ENCODE results near the gene SPAG6.

The SPAG6 gene

DNA sequence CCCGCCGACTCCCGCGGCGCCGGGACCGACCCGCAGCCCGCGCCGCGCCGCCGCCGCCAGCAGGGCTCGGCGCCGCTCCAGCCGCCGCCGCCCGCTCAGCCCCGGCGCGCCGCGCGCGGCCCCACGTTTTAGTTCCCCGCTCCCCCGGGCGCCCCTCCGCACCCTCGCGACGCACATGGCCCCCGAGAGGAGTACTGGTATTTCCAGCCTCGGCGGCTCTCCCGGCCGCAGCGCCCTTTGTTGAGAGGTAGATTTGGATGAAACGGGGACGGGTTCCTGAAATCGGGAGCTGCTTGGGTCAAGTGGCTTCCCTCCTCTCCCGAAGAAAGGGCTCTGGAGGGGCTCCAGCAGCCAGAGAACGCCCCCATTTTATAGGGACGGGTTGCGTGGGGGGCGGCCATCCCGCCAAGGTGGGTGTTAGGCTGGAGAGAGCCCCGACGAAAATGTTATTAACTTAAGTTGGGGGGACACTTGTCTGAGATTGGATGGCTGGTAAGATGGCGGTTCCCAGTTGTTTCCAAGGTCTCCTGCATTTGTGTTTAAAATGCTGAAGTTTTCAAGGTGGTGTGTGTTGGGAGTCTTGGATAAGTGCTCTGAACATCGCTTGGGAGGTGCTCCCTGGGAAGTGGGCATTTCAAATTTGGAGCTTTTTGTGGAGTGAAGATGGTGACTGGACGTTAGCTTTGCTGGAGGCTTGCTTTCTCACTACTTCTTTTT, 23.2 kb upstream of the SPAG6 start:
- DNase-seq (ENCODE audit: low read depth), result no peak

DNA sequence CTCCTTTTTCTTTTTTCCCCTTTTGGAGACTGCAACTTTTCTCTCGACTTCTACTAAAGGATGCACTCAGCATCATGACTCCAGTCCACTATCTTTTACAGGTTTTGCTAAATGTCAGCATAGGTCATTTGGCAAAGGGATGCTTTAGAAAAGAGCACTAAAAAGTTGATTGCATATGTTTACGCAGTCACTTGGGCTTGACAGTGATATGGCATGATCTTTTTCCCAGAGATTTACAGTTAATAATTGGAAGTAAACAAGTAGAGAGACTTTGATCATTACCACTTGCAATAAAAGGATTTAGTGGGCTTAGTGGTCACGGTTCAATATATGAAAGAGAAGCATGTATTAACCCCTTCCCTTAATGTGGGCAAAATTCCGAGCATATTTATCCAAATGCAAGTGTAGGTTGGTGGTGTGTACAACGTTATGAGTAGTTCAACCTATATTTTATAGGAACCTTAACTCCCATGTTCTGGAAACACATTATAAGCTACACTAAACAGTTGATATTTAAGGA, 22.6 kb upstream of the SPAG6 start:
- DNase-seq (ENCODE audit: low read depth), result no peak

DNA sequence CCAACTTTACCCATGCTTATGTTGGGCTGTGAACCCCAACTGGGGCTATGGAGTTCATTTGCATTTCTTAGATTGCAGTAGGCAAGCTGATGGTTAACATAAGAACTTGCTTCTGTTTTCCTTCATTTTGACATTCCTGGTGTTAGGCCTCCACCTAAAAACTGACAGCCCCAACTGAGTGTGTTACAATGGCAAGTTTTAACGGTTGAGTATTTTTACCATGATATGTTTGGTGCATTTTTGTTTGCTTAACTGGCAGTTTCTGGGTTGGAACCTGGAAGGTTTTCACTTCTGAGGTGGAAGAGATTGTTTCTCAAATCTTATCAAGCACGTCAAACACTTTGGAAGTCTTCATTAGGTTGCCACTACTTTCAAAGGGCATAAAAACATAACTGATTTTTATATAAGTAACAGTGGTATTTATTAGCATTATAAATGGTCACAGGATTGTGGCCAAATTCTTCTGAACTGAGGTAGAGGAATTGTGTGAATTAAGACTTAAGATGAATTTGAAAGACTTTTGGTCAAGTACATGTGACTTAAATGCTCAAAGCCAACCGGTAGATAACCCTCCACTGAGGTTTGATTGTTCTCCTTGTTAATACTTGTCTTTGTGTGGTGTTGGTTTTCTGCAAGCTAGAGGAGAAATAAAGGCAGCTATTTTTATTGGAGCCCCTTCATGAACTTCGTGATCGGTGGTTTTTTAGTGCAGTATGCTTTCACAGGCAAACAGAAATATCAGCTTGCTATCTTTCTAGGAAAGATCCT, 21.6 kb upstream of the SPAG6 start:
- DNase-seq (ENCODE audit: low read depth), result no peak

DNA sequence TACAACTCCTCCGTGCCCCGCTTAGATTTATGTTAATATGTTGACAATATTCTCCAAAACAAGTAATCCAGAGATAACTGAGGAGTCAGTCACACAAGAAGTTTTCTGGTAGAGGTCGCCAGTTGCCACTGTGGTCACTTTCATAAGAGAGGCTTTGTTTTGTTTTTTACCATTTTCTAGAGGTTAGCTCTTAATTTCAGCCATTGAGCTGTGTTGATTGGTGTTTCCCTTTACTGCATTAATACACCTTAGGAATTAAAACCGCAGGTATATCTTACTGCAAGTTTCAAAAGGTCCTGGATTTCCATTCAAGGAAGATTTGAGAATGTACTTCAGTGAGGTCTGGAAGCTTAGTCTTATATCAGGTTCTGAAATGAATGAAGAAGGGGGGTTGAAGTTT, 20.9 kb upstream of the SPAG6 start:
- no peak for DNase-seq (ENCODE audit: low read depth)

DNA sequence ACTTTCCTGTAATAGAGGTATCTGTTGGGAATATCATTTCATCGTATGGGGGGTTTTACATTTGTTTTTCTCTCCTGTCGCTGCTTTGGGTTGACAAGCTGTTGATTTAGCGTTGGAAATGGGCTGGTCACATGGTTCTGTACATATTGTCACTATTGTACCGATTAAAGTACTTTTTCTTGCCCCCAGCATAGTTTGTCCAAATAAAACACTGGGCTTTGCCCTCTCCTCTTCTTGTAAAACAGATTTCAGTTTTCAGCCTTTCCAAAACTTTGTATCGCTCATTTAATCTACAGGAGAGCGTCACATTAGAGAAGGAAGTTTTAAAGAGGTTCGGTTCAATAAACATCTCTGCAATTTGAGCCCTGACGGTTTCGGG, 20.4 kb upstream of the SPAG6 start:
- no peak for DNase-seq (ENCODE audit: low read depth)

DNA sequence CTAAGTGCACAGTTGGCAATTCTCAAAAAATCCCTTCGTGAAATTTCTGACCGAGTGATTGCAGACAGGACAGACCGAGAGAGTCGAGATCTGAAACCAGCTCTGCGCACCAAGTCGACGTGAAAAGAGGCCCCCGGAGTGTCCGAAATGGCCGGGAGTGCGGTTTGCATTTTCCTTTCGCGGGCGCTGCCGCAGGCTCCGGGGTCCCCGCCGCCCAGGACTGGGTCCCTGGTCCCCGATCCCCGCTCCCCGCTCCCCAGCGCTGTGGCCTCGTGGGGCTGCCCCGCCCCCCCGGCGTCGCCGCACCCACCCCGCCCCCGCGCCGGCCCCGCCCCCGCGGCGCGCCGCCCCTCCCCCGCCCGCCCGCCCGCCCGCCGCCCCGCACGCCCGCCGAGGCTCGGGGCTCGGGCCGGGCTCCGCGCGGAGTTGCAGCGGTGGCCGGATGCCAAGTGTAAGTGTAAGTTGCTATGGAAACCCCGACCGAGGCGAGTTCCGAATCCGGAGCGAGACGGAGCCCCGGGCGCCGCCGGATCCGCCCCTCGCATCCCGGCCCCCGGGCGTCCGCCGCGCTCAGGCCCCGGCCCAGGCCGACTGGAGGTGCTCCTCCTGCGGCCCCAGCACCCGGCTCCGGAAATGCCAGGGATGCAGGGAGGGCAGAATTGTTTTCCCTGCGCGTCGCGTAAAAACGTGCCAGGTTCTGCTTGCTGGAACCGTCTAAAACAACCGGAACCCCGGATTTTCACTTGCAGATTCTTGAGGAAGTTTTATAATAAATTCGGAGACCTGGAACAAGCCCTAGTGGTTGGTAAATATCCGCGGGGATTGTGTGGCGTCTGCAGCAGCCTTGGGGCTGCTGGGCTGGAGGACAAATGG, 19.8 kb upstream of the SPAG6 start:
- DNase-seq (ENCODE audit: low read depth), result peak; percentile 53

DNA sequence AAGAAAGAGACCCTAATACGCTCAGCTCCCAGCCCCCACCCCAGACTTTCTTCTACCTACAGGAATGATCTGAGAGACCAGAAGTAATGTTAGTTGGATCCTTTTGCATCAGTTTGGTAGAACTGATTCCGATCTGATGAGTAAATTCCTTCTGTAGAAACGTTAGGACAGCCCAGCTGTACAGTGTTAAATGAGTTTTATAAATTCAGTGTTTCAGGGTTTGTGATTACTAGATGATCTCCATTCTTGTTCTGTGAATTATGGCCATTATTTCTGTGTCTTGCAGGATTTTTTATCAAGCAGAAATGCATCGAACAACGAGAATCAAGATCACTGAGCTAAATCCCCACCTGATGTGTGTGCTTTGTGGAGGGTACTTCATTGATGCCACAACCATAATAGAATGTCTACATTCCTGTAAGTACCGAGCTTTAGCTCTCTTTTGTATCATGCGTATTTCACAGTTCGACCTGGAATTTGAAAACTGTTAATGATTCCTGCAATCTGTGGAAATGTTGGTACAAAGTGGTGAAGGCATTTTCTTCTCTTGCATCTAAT, 19.1 kb upstream of the SPAG6 start:
- DNase-seq (ENCODE audit: low read depth), result no peak

DNA sequence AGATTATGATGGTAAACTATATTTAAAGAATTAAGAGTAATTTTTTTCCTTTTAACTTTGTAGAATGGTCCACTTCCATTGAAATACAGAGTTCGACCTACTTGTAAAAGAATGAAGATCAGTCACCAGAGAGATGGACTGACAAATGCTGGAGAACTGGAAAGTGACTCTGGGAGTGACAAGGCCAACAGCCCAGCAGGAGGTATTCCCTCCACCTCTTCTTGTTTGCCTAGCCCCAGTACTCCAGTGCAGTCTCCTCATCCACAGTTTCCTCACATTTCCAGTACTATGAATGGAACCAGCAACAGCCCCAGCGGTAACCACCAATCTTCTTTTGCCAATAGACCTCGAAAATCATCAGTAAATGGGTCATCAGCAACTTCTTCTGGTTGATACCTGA, 16.1 kb upstream of the SPAG6 start:
- no peak for DNase-seq (ENCODE audit: low read depth)

DNA sequence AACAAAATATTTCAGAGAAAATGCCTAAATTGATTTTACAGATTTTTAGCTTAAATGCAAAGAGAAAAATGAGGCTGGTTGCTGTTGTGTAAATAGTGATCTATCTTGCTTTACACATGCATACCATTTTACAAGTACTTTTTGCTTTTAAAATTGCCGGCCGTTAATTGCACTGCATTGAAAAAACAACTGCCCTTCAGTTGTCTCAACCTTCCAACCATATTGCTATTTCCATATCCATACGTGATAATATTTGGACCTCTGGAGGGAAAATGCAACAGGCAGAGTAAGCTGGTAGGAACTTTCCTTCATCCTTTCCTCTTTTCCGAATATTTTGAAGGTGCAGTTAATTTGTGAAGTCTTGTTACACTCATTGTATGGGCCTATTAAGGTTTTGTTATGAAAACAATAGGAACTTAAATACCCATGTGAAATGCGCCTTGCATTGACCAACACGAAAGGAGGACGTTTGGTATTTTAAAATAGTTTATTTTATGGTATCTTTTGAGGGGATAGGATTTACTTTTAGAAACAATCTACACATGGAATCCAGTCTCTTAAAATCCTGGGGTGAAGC, 13.1 kb upstream of the SPAG6 start:
- no peak for DNase-seq (ENCODE audit: low read depth)

DNA sequence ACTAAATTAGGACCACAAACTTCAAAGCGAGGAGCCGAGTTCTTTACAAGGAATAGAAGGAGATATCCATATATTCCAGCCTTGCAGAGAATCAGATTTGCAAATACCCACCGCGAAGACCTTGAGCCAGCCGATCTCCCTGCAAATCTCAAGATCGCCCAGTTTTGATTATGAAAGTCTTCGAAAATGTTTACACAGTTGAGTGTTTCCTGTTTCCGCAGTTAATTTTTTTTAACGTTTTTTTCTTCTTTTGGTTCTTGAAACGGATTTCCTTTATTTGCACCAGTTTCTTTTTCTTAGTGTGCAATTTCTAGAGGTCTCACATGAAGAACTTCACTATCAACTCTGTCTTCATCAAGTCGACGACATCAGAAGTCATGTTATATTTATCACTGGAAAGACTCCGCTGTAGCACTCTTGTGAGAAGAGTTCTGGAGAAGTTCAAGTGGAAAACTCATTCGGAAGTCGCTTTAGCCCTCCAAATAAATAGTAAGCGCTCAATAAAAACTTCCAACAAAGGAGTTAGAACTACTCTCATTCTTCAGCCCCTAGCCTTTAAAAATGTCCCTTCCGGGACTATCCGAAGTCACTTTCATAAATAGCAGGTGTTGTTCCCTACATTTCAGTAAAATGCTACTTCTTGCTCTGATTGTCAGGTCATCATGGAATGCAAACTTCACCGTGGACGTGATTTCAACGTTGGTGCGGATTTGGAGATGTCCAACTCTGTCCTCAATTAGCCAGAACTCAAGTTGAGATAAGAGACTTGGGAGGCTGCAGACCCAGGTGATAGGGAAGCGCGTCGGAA, 11.9 kb upstream of the SPAG6 start:
- DNase-seq (ENCODE audit: low read depth), result no peak

DNA sequence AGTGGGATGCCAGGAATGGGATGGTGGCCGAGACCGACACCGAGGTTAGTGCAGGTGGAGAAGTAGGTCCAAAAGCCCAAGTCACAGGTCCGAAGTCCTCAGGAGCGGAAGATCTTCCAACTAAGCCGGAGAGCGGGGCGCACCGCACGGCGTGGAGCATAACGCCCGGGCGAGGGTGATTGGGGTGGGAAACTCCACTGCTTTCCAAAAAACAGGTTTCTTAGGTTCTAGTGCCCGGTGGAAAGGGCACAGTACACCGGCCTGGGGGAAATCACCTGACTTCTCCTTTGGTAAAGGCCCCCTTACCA, 11.4 kb upstream of the SPAG6 start:
- no peak for DNase-seq (ENCODE audit: low read depth)

DNA sequence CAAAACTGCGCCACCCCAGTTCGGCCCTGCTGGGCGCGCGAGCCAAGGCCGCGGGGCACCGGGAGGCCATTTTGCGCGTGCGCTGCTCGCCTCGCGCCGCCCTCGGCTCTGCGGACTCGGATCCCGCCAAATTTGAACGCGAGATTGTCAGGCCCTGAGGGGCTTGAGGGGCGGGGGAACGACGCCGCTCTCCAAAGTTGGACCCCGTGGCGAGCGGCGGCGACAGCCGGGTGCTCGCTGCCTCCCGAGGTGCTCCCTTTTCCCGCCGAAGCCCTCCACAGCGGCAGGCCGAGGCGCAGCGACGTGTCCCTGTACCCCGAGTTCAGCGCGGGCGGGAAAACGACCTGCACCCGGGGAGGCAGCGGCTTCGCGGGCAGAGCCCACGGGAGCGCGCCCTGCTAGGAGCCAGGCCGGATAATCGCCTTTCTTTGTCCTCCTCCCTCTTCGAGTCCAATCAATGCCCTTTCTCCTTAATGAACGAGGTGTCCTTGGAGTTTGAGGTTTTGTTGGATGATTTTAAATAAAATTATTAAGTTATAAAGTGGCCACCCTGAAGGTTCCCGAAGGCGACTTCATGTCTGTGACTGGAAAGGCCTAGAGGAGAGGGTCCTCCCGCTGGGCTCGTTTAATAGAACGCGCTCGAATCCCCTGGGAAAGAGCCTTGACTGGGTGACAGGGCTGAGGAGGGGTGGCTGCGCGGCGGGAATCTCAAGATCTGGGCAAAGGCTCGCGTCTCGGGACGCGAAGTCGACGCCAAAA, 10.7 kb upstream of the SPAG6 start:
- no peak for DNase-seq (ENCODE audit: low read depth)

DNA sequence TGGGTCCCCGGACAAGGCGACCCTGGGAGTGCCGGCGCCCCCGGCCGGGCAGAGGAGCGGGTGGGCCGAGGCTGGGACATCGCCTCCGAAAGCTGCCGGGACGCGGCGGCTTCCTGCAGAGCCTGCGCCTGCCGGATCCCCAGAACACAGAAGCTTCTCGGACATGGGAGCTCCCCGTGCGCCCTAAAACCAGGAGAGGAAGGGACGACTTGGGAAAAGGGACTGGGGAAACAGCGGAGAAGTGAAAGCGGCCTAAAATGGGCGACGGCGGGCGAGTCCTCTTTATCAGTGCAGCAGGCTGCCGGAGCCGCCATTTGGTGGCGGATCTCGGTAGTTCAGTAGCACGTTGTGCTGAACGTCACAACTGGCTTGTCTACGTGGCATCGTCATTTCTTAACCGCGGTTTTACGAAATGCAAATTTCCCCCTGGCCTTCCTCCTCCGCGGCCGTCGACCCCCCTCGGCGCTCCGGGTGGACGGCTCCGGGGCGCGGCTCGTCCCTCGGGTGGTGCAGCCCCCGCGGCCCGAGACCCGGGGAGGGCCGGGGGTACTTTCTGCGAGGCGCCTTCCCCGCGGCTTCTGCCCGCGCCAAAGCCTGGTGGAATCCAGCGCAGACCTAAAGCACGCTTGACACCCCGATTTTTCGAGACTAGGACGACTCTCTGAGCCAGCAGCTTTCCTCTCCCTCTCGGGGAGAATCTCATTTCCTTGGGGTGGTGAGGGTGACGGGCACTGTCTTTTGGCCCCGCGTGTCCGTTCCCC, 9.9 kb upstream of the SPAG6 start:
- DNase-seq (ENCODE audit: low read depth), result no peak

DNA sequence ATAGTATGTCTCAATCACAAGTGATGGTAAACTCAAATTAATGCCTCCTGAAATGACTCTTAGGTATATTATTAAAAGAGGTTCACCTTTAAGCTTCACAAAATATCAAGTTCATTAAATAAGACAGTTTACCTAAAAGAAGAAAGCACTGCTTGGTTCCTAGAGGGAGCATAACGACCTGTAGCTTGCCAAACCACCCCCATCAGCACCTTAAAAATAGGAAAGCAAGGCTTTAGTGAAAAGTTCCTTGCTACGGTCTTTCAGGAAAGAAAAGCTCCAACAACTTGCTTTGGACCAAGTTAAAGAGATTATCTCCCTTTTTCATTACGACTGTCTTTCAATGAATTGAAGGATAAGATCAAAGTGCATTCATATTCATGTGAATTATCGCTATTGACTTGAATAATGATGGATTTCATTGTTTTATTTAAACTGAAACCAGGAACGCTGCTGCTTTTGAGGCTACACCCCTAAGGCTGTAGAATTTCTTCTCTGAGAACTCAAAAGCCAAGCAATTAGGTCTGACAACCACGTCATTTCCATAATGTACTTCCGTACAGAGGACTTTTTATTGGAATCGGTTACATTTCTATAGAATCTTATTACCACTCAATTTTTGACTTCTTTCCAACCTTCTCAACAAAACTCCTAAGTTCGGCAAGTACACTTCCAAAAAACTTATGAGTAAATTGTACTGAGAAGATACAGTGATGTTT, 7.0 kb upstream of the SPAG6 start:
- no peak for DNase-seq (ENCODE audit: low read depth)

DNA sequence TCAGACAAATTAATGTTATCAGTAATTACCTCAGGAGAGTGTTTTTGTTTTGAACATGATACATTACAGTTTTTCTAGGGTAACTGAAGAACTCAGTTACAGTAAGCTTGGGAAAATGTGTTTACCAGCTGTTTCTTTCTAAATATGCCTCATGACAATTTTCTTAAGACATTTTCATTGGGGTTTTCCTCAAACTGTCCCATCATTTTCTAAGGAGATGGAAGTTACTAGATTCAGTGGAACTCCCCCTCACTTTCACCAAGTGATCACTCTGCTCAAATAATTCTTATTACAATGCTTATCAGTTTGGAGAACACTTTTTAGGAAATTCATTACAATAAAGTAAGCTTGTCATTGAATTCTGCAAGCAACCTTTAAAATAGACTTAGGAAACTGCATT, 6.4 kb upstream of the SPAG6 start:
- DNase-seq (ENCODE audit: low read depth), result no peak

DNA sequence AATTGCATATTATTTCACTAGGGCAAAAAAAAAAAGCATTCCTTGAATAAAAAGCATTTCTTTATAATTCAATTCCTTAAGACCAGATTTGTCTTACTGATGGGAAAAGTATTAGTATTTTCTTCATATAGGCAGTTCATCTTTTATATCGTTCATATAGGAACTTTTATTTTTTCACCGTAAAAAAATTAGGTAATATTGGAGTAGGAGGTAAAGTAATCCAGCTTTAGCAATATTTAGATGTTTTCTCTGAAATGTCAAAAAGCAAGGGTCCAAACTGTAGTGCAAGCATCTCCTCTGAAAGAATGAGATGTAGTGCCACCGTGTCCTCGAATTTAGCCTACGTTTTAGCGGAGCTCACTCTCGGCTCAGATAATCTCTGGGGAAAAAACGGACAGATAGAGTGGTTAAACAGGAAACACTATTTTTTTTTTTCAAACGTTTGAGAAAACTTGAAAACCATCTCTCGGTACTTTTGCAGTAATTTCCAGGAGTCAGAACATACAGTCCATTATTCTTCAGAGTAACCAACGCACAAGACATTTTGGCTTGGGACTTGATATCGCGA, 5.5 kb upstream of the SPAG6 start:
- DNase-seq (ENCODE audit: low read depth), result no peak

DNA sequence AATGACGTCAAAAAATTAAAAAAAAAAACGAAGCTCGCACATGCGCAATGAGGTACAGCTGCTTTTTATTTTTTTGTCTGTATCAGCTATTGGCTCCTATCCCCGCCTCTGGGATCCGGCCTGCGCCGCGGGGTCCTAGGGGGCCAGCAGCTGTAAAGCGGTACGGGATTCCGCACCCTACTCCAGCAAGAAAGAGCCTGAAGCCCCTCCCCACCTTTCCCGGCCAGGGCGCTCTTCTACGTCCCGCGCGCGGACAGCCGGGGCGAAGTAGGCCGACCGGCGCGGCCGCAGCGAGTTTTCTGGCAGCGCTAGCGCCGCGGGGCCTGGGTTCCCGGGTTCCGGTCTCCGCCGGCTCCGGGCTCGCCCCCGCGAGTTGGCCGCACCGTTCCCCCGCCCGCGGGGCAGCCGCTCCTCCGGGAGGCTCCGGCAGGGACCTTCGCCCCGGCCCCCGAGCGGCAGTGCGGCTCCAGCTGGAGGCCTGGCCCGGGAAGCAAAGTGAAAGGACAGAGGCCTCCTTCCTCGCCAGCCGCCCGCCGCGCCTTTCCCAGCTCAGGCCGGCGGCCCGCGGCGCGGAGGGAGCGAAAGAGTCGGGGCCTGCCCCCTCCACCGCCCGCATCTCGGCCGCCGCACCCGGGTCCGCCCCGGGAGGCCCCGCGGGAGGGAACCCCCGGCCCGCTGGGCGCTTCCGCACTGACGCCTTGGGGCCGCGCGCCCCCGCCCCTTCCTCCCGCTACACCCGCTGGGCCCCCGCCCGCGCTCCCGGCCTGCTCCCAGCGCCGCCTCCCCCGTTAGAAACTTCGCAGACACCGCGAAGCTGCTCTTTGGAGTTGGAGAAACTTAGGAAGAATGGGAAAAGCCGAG, 4.7 kb upstream of the SPAG6 start:
- peak; percentile 67 for DNase-seq (ENCODE audit: low read depth)
